GM12892 (cell line): Measurements from ENCODE around the gene IGDCC3.

Experiments
- DNase-seq: peaks from one replicate; pipeline ENCODE4 v3.0.0; 2011; ENCODE audit not compliant: insufficient read length
- FAIRE-seq: peaks from 2 replicates; lab custom pipeline; 2011; peaks lifted over from hg19 to GRCh38; lab: Jason Lieb, UNC
- POLR2A ChIP-seq: IDR thresholded peaks from 2 replicates; pipeline ENCODE4 v1.6.1; 2011; ENCODE audit warnings: low read depth, low read length, control low read depth
- POLR2AphosphoS5 ChIP-seq: IDR thresholded peaks from 2 replicates; pipeline ENCODE4 v1.6.1; 2011; ENCODE audit warnings: low read depth, low read length, control low read depth
- TAF1 ChIP-seq: IDR thresholded peaks from 2 replicates; pipeline ENCODE4 v1.6.1; 2011; ENCODE audit warnings: low read depth, mild to moderate bottlenecking, control low read depth, low read length, borderline replicate concordance

The IGDCC3 gene

GRCh38 chr15:65332391-65333147, 45.2 kb downstream of the IGDCC3 start:
- no peak for FAIRE-seq
- DNase-seq: no peak
- no peak for TF ChIP-seq POLR2AphosphoS5
- TF ChIP-seq POLR2A: no peak
- no peak for TF ChIP-seq TAF1

GRCh38 chr15:65331811-65332210, 46.0 kb downstream of the IGDCC3 start:
- FAIRE-seq (no peak), DNase-seq (no peak)
- no peak for TF ChIP-seq POLR2A
- no peak for TF ChIP-seq TAF1
- no peak for TF ChIP-seq POLR2AphosphoS5

- DNase-seq (no peak), FAIRE-seq (no peak)
- TF ChIP-seq POLR2AphosphoS5 (no peak), POLR2A (no peak), TAF1 (no peak)
Observed at GRCh38 chr15:65330934-65331645, 46.7 kb downstream of the IGDCC3 start.

- DNase-seq: no peak
- no peak for FAIRE-seq
- no peak for TF ChIP-seq TAF1
- TF ChIP-seq POLR2AphosphoS5: no peak
- TF ChIP-seq POLR2A: no peak
Observed at GRCh38 chr15:65329984-65330735, 47.6 kb downstream of the IGDCC3 start.

GRCh38 chr15:65329288-65329983, 48.4 kb downstream of the IGDCC3 start:
- DNase-seq: no peak
- no peak for FAIRE-seq
- TF ChIP-seq POLR2A (no peak), TAF1 (no peak), POLR2AphosphoS5 (no peak)

GRCh38 chr15:65328506-65329287, 49.1 kb downstream of the IGDCC3 start:
- FAIRE-seq: no peak
- no peak for TF ChIP-seq TAF1
- no peak for TF ChIP-seq POLR2A
- no peak for TF ChIP-seq POLR2AphosphoS5
- no peak for DNase-seq

GRCh38 chr15:65327651-65328393, 50.0 kb downstream of the IGDCC3 start:
- DNase-seq (no peak), FAIRE-seq (no peak)
- TF ChIP-seq POLR2A: no peak
- no peak for TF ChIP-seq POLR2AphosphoS5
- no peak for TF ChIP-seq TAF1

GRCh38 chr15:65326818-65327217, 51.0 kb downstream of the IGDCC3 start:
- no peak for DNase-seq
- FAIRE-seq: no peak
- TF ChIP-seq POLR2A (no peak), TAF1 (no peak), POLR2AphosphoS5 (no peak)

- no peak for DNase-seq
- TF ChIP-seq TAF1 (no peak), POLR2A (no peak), POLR2AphosphoS5 (no peak)
- FAIRE-seq: no peak
Observed at GRCh38 chr15:65326117-65326526, 51.7 kb downstream of the IGDCC3 start.

- FAIRE-seq (no peak), DNase-seq (no peak)
- TF ChIP-seq POLR2A (no peak), TAF1 (no peak), POLR2AphosphoS5 (no peak)
Observed at GRCh38 chr15:65323071-65323511, 54.7 kb downstream of the IGDCC3 start.

- TF ChIP-seq TAF1: no peak
- TF ChIP-seq POLR2AphosphoS5: no peak
- TF ChIP-seq POLR2A: no peak
- FAIRE-seq: peak; percentile 86
Observed at GRCh38 chr15:65318870-65319356, 58.9 kb downstream of the IGDCC3 start.

More at GRCh38 chr15:65318870-65319356, 58.9 kb downstream of the IGDCC3 start:
- peak; percentile 77 for DNase-seq
